ENCODE results near the gene SHB.

DNA sequence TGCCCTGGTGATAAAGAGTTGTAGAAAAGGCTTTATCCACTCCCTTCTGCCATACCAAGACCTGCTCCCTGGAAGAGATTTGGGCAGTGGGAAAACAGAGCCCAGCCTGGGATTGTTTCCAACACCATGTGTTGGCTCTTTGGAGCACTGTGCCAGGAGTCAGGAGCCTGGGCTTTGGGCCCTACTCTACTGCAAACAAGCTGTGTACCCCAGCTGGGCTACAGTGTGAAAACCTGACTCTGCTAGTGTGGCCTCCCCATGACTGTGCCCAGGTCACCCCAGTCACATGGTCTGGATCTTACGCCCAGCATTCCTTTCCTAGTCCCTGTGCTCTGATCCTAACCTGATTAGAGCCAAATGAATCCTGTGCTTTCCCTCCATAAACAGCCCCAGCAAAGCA, 39.3 kb upstream of the SHB start:
- TF ChIP-seq, protein P1, sequence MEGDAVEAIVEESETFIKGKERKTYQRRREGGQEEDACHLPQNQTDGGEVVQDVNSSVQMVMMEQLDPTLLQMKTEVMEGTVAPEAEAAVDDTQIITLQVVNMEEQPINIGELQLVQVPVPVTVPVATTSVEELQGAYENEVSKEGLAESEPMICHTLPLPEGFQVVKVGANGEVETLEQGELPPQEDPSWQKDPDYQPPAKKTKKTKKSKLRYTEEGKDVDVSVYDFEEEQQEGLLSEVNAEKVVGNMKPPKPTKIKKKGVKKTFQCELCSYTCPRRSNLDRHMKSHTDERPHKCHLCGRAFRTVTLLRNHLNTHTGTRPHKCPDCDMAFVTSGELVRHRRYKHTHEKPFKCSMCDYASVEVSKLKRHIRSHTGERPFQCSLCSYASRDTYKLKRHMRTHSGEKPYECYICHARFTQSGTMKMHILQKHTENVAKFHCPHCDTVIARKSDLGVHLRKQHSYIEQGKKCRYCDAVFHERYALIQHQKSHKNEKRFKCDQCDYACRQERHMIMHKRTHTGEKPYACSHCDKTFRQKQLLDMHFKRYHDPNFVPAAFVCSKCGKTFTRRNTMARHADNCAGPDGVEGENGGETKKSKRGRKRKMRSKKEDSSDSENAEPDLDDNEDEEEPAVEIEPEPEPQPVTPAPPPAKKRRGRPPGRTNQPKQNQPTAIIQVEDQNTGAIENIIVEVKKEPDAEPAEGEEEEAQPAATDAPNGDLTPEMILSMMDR (conservative IDR thresholded peaks at IDR 0.05) = no peak
- no peak for TF ChIP-seq EZH2 (IDR thresholded peaks at IDR 0.05; ENCODE audit: low read depth)
